ENCODE data around the gene FAM89A. TPM values are rescaled to one million over a fixed set of nuclear protein-coding genes. Genes with fewer than 3 reads are reported as not detected.

FAM89A gene
- total and polyA plus RNA-seq, 2 of the 13 experiments (the other 11 are each of a cell fraction or from before 2014, with no cell fraction given), result 0.35 to 0.44 TPM

DNA sequence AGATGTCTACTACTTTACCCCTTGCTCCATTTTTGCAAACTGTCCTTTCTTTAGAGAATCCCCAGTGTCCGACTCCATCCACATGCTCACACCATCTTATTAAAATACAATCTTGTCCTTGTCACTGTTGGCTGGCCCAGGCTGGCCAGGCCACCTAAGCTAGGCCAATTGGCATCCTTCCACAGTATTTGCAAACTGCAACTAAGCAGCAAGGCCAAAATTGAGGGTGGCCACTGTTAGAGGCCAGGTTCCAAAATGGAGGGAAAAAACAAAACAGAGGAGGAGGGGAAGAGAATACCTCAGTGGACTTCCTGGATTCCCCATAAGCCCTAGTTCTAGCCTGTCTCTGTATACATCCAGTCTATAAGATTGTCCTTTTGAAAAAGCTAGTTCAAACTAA, 4.3 kb downstream of the FAM89A start:
- WGBS (ENCODE audit: low lambda C conversion rate), result 71% methylated on average over 1 of the region's 1 CpG
- ChIA-PET POLR2A (no interaction called here), CTCF (ENCODE audit: low intra/inter-chr PET ratio, low total read pairs) (no interaction called here)
- H3K9ac ChIP-seq (ENCODE audit: insufficient read depth, low read depth, low read length), result no peak overlapping the region
- no peaks in the 10 kb centered on the region for H3K9me3 ChIP-seq (ENCODE audit: low read length)
- no peak for DNase-seq (ENCODE audit: low spot score)
- no peak for TF ChIP-seq CEBPG (CRISPR knock-in tag; IDR thresholded peaks at IDR 0.05)
- TF ChIP-seq ZNF713 (CRISPR knock-in tag; IDR thresholded peaks at IDR 0.05), result no peak
- no peak for TF ChIP-seq KAT2B (IDR thresholded peaks at IDR 0.05; ENCODE audit: borderline replicate concordance, low read depth, low read length)
- TF ChIP-seq CHD4 (IDR thresholded peaks at IDR 0.05; ENCODE audit: borderline replicate concordance, low read length), result no peak
- TF ChIP-seq SIN3A (IDR thresholded peaks at IDR 0.05; ENCODE audit: borderline replicate concordance, low read depth, low read length), result no peak
- TF ChIP-seq THAP11 (CRISPR knock-in tag; IDR thresholded peaks at IDR 0.05), result no peak
- no peak for TF ChIP-seq MATR3 (CRISPR knock-in tag; IDR thresholded peaks at IDR 0.05)
- TF ChIP-seq KLF12 (CRISPR knock-in tag; IDR thresholded peaks at IDR 0.05; ENCODE audit: borderline replicate concordance), result no peak
- TF ChIP-seq CEBPZ (IDR thresholded peaks at IDR 0.05; ENCODE audit: low read length), result no peak
- peaks cover 14% of the 10 kb centered on the region for H3K4me1 ChIP-seq (ENCODE audit: insufficient read depth, low read length)
- FAIRE-seq, result no peak
- H4K20me1 ChIP-seq (ENCODE audit: insufficient read depth, low read length), result no peaks in the 10 kb centered on the region
- BruUV-seq (replicated peaks), result no TSS peak
- no peak overlapping the region for H2AFZ ChIP-seq (ENCODE audit: low read length)
- H3K4me3 ChIP-seq (replicated peaks in 1 of 3; ENCODE audit: insufficient read depth in 1 of 3, low read depth in 2 of 3, low read length in 3 of 3), result no peak overlapping the region
- peaks cover 5 to 31% of the 10 kb centered on the region in 2 experiments for H3K27me3 ChIP-seq (ENCODE audit: control insufficient read depth in 1 of 2, insufficient read depth in 2 of 2, low read length in 2 of 2)
- no peaks in the 10 kb centered on the region for H3K36me3 ChIP-seq (replicated peaks in 1 of 2; ENCODE audit: control insufficient read depth in 1 of 2, insufficient read depth in 2 of 2, low read length in 2 of 2)
- in situ Hi-C loops (cut with HindIII; ENCODE audit: extremely low pct_ligation_motif_present, low pct_unique_long_range_greater_than_20kb), result no loop called here
- ATAC-seq, result no peak
- H3K79me2 ChIP-seq (ENCODE audit: insufficient read depth, low read length), result no peaks in the 10 kb centered on the region
- no peak overlapping the region for H3K4me2 ChIP-seq (ENCODE audit: low read depth, low read length)
- H3K27ac ChIP-seq (ENCODE audit: extremely low read length, insufficient read depth, low read length), result no peak overlapping the region
- intact Hi-C loops (cut with micrococcal nuclease; ENCODE audit: unreplicated experiment), result no loop called here

All from HepG2 (cell line).